A673 (cell line): Measurements from ENCODE around the gene ZNF670.

Experiments
- CTCF ChIP-seq: fragments of 300-800, 200-600 bp; sonication (generic); conservative IDR thresholded peaks from 2 replicates; pipeline ENCODE4 v1.5.1; 2017; ENCODE audit warnings: low read depth, mild to moderate bottlenecking, antibody characterized with exemption, low read length, moderate library complexity, mixed read lengths
- EZH2 ChIP-seq: fragments of 200-600 bp; sonication (generic); IDR thresholded peaks from 2 replicates; pipeline ENCODE4 v1.6.1; 2017; ENCODE audit warnings: borderline replicate concordance, low read depth, mild to moderate bottlenecking, mixed read lengths, antibody characterized with exemption, low read length; ENCODE audit not compliant: poor library complexity, severe bottlenecking

GRCh38 chr1:247119600-247120407 is 41.2 kb upstream of the ZNF670 start:
- TF ChIP-seq CTCF = no peak
- no peak for TF ChIP-seq EZH2
